SU-DHL-6 (cell line): Measurements from ENCODE around the gene GSE1.

Source experiments
- H2AFZ ChIP-seq: fragments of 200-600 bp; sonication (generic); 2 replicates; pipeline ENCODE4 v1.6.1; 2014; ENCODE audit warnings: low read depth, mild to moderate bottlenecking, moderate library complexity, mixed read lengths, antibody characterized with exemption, low read length; ENCODE audit not compliant: severe bottlenecking
- H3F3A ChIP-seq: fragments of 200-600 bp; shearing (Covaris generic); 2 replicates; pipeline ENCODE4 v1.6.0; 2016; ENCODE audit warnings: antibody characterized with exemption, mild to moderate bottlenecking; ENCODE audit not compliant: insufficient read depth
- H3K27ac ChIP-seq: fragments of 200-600 bp; sonication (generic); 2 replicates; pipeline ENCODE4 v1.5.1; 2016; ENCODE audit warnings: low read depth, mild to moderate bottlenecking, low read length, moderate library complexity, mixed read lengths
- H3K27me3 ChIP-seq: fragments of 200-600 bp; sonication (generic), shearing (Covaris generic); 2 replicates; pipeline ENCODE4 v1.6.0; 2014; ENCODE audit warnings: mild to moderate bottlenecking, low read length
- H3K36me3 ChIP-seq: fragments of 200-600 bp; sonication (generic); 2 replicates; pipeline ENCODE4 v1.6.1; 2014; ENCODE audit warnings: mild to moderate bottlenecking, low read length, mixed read lengths
- H3K4me2 ChIP-seq: fragments of 300-600, 200-600 bp; shearing (Covaris generic), sonication (generic); 2 replicates; pipeline ENCODE4 v1.6.0; 2014; ENCODE audit warnings: low read length, low read depth, mild to moderate bottlenecking; ENCODE audit not compliant: poor library complexity, severe bottlenecking
- H3K4me3 ChIP-seq: fragments of 200-600 bp; sonication (generic); 2 replicates; pipeline ENCODE4 v1.5.1; 2014; ENCODE audit warnings: antibody characterized with exemption, low read length, mild to moderate bottlenecking, mixed read lengths; ENCODE audit not compliant: insufficient read depth, poor library complexity, severe bottlenecking
- H3K79me2 ChIP-seq: fragments of 200-600 bp; sonication (generic); 2 replicates; pipeline ENCODE4 v1.6.1; 2014; ENCODE audit warnings: mild to moderate bottlenecking, low read length, moderate library complexity; ENCODE audit not compliant: insufficient read depth
- H3K9ac ChIP-seq: fragments of 200-600 bp; sonication (generic); 2 replicates; pipeline ENCODE4 v1.7.0; 2014; ENCODE audit warnings: mild to moderate bottlenecking, low read length
- H3K9me2 ChIP-seq: fragments of 200-600 bp; sonication (generic); replicated peaks from 2 replicates; pipeline ENCODE4 v1.6.1; 2014; ENCODE audit warnings: low read length; ENCODE audit not compliant: insufficient read depth
- H3K9me3 ChIP-seq: fragments of 200-600 bp; sonication (generic); 2 replicates; pipeline ENCODE4 v1.6.1; 2014; ENCODE audit warnings: low read length, mixed read lengths; ENCODE audit not compliant: insufficient read depth
- H4K20me1 ChIP-seq: fragments of 200-600 bp; sonication (generic); 2 replicates; pipeline ENCODE4 v1.6.1; 2014; ENCODE audit warnings: low read depth, mild to moderate bottlenecking, antibody characterized with exemption, low read length, moderate library complexity, mixed read lengths
- EZH2phosphoT487 ChIP-seq: fragments of 200-600 bp; sonication (generic), shearing (Covaris generic); conservative IDR thresholded peaks from 2 replicates; pipeline ENCODE4 v1.6.1; 2018; ENCODE audit warnings: mild to moderate bottlenecking, antibody characterized with exemption, low read length, moderate library complexity, mixed read lengths
- TF ChIP-seq, protein P1 (sequence below): fragments of 200-600 bp; sonication (generic); IDR thresholded peaks from one replicate; pipeline ENCODE4 v1.5.1; 2017; ENCODE audit warnings: antibody characterized with exemption, mild to moderate bottlenecking, low read length, moderate library complexity; ENCODE audit not compliant: insufficient read depth, poor library complexity, severe bottlenecking

The GSE1 gene

DNA sequence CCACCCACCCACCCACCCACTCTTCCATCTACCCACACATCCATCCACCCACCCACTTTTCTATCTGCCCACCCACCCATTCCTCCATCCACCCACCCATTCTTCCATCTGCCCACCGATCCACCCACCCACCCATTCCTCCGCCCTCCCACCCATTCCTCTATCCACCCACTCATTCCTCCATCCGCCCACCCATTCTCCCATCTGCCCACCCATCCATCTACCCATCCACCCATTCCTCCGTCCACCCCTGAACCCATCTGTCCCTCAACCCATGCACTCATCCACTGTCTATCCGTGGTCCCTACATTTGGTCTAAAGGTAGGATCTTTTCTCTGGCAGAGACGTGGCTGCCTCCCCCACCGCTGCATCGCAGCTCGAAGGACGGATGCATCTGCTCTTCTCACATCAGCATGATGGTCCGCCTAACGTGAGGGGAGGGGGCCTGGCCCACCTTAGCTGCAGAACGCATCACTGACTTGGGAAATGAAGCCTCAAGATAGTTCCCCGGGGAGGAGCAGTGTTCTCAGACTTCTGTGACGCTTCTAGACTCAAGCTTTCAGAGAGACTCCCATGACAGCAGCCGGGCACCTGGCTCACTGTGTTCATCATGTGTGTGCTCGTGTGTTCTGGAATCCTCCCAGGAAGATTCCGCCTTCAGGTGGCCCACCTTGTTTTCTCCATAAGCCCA, 17.2 kb upstream of the GSE1 start:
- TF ChIP-seq EZH2phosphoT487: no peak
- TF ChIP-seq, protein P1, sequence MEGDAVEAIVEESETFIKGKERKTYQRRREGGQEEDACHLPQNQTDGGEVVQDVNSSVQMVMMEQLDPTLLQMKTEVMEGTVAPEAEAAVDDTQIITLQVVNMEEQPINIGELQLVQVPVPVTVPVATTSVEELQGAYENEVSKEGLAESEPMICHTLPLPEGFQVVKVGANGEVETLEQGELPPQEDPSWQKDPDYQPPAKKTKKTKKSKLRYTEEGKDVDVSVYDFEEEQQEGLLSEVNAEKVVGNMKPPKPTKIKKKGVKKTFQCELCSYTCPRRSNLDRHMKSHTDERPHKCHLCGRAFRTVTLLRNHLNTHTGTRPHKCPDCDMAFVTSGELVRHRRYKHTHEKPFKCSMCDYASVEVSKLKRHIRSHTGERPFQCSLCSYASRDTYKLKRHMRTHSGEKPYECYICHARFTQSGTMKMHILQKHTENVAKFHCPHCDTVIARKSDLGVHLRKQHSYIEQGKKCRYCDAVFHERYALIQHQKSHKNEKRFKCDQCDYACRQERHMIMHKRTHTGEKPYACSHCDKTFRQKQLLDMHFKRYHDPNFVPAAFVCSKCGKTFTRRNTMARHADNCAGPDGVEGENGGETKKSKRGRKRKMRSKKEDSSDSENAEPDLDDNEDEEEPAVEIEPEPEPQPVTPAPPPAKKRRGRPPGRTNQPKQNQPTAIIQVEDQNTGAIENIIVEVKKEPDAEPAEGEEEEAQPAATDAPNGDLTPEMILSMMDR: no peak
- Histone ChIP-seq H3K79me2 (no peaks in the 10 kb centered on the region), H3F3A (no peaks in the 10 kb centered on the region)

DNA sequence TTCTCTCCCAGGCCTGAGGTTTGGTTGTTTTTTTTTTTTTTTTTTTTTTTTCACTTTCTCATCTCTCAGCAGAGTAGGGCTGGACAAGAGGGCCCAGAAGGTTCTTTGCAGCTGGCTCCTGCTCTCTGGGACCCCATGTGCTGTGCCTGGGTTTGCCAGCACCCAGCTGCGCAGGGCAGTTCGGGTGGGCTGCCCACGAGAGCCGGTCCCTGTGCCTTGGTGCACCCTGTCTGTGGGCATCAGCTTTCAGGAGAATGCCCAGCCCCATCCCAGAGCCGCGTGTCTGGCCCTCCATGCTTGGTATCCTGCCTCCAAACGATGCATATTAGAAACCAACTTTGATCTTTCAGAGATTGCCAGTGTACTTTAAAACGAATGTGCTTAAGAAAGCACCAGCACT, 15.0 kb upstream of the GSE1 start:
- Histone ChIP-seq H3K9me3 (no peaks in the 10 kb centered on the region), H3K27me3 (no peaks in the 10 kb centered on the region), H3K4me2 (no peak overlapping the region), H4K20me1 (no peaks in the 10 kb centered on the region), H3K9ac (no peak overlapping the region), H3K79me2 (no peaks in the 10 kb centered on the region), H3F3A (no peaks in the 10 kb centered on the region), H3K36me3 (no peaks in the 10 kb centered on the region), H2AFZ (no peak overlapping the region), H3K9me2 (no peaks in the 10 kb centered on the region), H3K4me3 (no peak overlapping the region), H3K27ac (no peak overlapping the region)
- TF ChIP-seq, protein P1: no peak
- no peak for TF ChIP-seq EZH2phosphoT487

More for the DNA sequence above, 17.2 kb upstream of the GSE1 start:
- Histone ChIP-seq H3K27me3 (no peaks in the 10 kb centered on the region), H3K4me3 (no peak overlapping the region), H4K20me1 (no peaks in the 10 kb centered on the region), H3K9me3 (no peaks in the 10 kb centered on the region), H3K9ac (no peak overlapping the region), H3K4me2 (no peak overlapping the region), H2AFZ (no peak overlapping the region), H3K27ac (no peak overlapping the region), H3K36me3 (no peaks in the 10 kb centered on the region), H3K9me2 (no peaks in the 10 kb centered on the region)

DNA sequence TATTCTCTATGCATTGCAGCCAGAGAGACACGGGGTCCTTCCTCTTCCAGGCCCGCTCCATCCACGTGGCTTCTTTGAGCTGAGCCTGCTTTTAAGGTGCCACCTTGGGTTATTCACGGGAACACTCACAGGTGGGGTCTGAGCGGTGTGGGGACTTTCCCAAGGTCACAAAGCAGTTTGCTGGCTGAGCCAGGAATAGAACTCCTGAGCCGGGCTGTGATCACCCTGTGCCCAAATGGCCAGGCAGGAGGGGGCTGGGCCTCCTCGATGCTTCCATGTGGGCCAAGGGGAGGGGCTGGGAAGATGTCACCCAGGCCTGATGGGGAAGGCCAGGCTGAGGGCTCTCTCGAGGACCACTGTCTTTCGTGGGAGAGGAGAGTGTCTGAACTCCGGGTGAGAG, 13.0 kb upstream of the GSE1 start:
- no peaks in the 10 kb centered on the region for H3K27me3 ChIP-seq
- H3K4me3 ChIP-seq: no peak overlapping the region
- H3K27ac ChIP-seq: no peak overlapping the region
- H3F3A ChIP-seq: no peaks in the 10 kb centered on the region
- no peaks in the 10 kb centered on the region for H3K9me3 ChIP-seq
- no peak for TF ChIP-seq EZH2phosphoT487
- TF ChIP-seq, protein P1: no peak
- no peaks in the 10 kb centered on the region for H4K20me1 ChIP-seq
- no peaks in the 10 kb centered on the region for H3K9me2 ChIP-seq
- H3K9ac ChIP-seq: no peak overlapping the region
- H2AFZ ChIP-seq: no peak overlapping the region
- no peak overlapping the region for H3K4me2 ChIP-seq
- H3K79me2 ChIP-seq: no peaks in the 10 kb centered on the region
- H3K36me3 ChIP-seq: no peaks in the 10 kb centered on the region
